ENCODE results near the gene FGF12. TPM values are rescaled to one million over a fixed set of nuclear protein-coding genes. Genes with fewer than 3 reads are reported as not detected.

FGF12 gene
- polyA plus RNA-seq, 5 donors = 1.9 to 10.7 (median 5.7) TPM

- no peak for DNase-seq
Observed at GRCh38 chr3:192417559-192418055, 309.7 kb downstream of the FGF12 start.

- no peak for DNase-seq
Observed at GRCh38 chr3:192417017-192417416, 310.3 kb downstream of the FGF12 start.

GRCh38 chr3:192413461-192413860 lies 313.9 kb downstream of the FGF12 start:
- no peak for DNase-seq

- no peak for DNase-seq
Observed at GRCh38 chr3:192410684-192410960, 316.7 kb downstream of the FGF12 start.

- DNase-seq = peak in 1 of 2 donors; percentile 20
Observed at GRCh38 chr3:192409838-192410683, 317.3 kb downstream of the FGF12 start.

DNA sequence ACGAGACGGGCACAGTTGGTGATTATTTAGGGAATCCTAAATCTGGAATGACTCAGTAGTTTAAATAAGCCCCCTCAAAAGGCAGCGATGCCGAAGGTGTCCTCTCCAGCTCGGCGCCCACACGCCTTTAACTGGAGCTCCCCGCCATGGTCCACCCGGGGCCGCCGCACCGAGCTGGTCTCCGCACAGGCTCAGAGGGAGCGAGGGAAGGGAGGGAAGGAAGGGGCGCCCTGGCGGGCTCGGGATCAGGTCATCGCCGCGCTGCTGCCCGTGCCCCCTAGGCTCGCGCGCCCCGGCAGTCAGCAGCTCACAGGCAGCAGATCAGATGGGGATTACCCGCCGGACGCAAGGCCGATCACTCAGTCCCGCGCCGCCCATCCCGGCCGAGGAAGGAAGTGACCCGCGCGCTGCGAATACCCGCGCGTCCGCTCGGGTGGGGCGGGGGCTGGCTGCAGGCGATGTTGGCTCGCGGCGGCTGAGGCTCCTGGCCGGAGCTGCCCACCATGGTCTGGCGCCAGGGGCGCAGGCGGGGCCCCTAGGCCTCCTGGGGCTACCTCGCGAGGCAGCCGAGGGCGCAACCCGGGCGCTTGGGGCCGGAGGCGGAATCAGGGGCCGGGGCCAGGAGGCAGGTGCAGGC lies 318.0 kb downstream of the FGF12 start:
- DNase-seq = peak; percentile 33 to 54

DNA sequence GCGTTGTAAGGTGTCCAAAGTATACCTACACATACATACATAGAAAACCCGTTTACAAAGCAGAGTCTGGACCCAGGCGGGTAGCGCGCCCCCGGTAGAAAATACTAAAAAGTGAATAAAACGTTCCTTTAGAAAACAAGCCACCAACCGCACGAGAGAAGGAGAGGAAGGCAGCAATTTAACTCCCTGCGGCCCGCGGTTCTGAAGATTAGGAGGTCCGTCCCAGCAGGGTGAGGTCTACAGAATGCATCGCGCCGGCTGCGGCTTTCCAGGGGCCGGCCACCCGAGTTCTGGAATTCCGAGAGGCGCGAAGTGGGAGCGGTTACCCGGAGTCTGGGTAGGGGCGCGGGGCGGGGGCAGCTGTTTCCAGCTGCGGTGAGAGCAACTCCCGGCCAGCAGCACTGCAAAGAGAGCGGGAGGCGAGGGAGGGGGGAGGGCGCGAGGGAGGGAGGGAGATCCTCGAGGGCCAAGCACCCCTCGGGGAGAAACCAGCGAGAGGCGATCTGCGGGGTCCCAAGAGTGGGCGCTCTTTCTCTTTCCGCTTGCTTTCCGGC lies 318.6 kb downstream of the FGF12 start:
- DNase-seq = peak in 1 of 2 donors; percentile 40

GRCh38 chr3:192408007-192408646 lies 319.2 kb downstream of the FGF12 start:
- peak in 1 of 2 donors; percentile 23 for DNase-seq

GRCh38 chr3:192399767-192400166 lies 327.6 kb downstream of the FGF12 start:
- DNase-seq = no peak

DNA sequence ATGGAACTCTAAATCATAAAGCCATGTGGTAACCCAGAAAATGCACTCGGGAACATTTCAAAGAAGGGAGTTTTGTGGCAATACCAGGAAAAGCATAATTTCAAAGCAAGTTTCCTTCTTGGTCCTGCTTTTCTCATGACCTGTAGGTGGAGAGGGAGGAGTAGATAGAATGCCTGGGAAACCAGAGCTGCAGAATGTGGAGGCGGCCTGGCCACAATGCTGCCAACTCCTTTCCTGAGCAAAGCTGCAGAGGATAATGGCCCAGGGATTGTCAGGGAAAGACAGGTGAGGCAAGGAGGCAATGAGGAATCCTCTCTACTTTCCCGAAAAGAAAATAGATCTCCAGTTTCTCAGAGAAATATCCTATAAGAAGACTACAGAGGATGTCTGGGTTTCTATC lies 330.3 kb downstream of the FGF12 start:
- DNase-seq = no peak

- no peak for DNase-seq
Observed at GRCh38 chr3:192395506-192395905, 331.8 kb downstream of the FGF12 start.

- no peak for DNase-seq
Observed at GRCh38 chr3:192392986-192393385, 334.4 kb downstream of the FGF12 start.

- DNase-seq = no peak
Observed at GRCh38 chr3:192382861-192383260, 344.5 kb downstream of the FGF12 start.

GRCh38 chr3:192373586-192373985 lies 353.8 kb downstream of the FGF12 start:
- DNase-seq = no peak

- DNase-seq = no peak
Observed at GRCh38 chr3:192373032-192373431, 354.3 kb downstream of the FGF12 start.

GRCh38 chr3:192372616-192373015 lies 354.7 kb downstream of the FGF12 start:
- DNase-seq = no peak

DNA sequence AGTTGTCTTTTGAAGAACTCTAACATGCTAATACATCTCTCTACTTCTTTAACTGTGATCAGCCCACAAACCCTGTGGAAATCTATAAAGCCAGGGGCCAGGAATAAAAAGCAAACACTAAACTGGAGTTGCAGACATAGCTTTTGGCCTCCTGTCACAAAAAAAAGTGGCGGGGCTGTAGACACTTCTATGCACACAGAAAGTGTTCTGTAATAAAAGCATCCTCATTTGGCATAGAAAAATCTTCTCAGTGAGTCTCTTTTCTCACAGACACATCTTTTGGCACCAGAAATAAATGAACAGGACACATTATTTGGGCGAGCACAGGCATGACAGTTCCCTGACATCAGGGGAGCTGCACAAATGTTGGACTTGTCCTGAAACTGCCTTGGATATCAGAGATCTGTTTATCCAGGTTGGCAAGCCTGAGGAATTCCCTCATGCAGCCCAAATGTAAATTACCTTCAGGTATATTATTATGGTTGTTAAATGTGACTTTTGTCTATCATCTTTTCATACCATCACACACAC lies 355.4 kb downstream of the FGF12 start:
- no peak for DNase-seq

GRCh38 chr3:192367616-192368015 lies 359.7 kb downstream of the FGF12 start:
- no peak for DNase-seq

DNA sequence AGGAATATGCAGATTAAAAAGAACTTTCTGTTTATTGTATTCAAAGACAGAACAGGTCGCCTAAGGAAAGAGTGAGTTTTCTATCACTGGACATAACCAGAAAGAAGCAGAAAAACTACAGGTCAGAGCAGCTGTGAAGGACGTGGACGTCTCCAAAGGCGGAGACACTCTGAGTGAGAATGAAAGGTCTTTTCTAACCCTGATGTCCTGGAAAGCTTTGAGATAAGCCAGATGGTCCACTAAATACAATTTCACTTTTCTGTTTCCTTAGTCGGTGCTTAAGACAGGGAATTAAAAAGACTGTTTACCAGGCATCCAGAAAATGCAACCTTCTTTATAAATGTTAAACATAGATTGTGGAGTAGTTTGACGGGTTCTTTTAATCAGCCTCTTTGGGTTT lies 360.4 kb downstream of the FGF12 start:
- no peak for DNase-seq

GRCh38 chr3:192365571-192365970 lies 361.8 kb downstream of the FGF12 start:
- DNase-seq = no peak

GRCh38 chr3:192364316-192364715 lies 363.0 kb downstream of the FGF12 start:
- DNase-seq = no peak

DNA sequence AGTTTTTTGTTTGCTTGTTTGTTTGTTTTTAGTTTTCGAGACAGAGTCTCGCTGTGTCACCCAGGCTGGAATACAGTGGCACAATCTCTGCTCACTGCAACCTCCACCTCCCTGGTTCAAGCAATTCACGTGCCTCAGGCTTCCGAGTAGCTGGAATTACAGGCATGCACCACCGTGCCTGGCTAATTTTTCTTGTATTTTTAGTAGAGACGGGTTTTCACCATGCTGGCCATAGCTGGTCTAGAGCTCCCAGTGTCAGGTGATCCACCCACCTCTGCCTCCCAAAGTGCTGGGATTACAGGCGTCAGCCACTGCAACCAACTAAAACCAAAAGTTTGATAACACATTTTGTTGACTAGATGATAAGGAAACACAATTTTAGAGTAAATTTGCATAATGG lies 372.7 kb downstream of the FGF12 start:
- DNase-seq = no peak

Data from right lung (tissue), 5 donors.